ENCODE data around the gene ARFGAP2.

Gene ARFGAP2

DNA sequence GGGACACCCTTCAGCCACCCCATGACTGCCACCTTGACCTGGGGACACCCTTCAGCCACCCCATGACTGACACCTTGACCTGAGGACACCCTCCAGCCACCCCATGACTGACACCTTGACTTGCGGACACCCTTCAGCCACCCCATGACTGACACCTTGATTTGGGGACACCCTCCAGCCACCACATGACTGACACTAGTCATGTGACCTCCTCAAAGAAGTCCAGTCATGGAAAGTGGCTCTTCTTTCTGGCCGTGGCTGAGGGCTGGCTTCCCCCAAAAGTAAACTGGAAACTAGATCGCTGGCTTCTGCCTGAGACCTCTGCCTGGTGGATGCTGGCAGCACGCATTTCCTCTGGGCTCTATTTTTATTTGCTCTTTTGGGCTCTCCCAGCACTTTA lies 28.4 kb downstream of the ARFGAP2 start:
- Histone ChIP-seq H3K4me2 (ENCODE audit: low read depth, low read length, poor library complexity, severe bottlenecking) (no peak overlapping the region), H3K9me3 (ENCODE audit: insufficient read depth, low read depth, low read length) (no peaks in the 10 kb centered on the region), H3K4me1 (ENCODE audit: insufficient read depth, low read length, poor library complexity, severe bottlenecking) (peaks cover 8% of the 10 kb centered on the region), H2AFZ (ENCODE audit: low read length) (no peak overlapping the region), H3K9me2 (replicated peaks; ENCODE audit: low read depth, low read length) (no peaks in the 10 kb centered on the region), H3F3A (ENCODE audit: low read depth) (no peaks in the 10 kb centered on the region), H3K79me2 (ENCODE audit: insufficient read depth, low read length) (no peaks in the 10 kb centered on the region), H3K36me3 (ENCODE audit: insufficient read depth, low read length) (no peaks in the 10 kb centered on the region; the same call in 1 of the 2 replicates), H3K9ac (ENCODE audit: low read depth, low read length, poor library complexity, severe bottlenecking) (no peak overlapping the region), H3K27me3 (ENCODE audit: insufficient read depth, low read length, poor library complexity, severe bottlenecking) (no peaks in the 10 kb centered on the region), H3K4me3 (ENCODE audit: low read length, poor library complexity, severe bottlenecking) (no peak overlapping the region), H4K20me1 (ENCODE audit: insufficient read depth, low read length, poor library complexity, severe bottlenecking) (no peaks in the 10 kb centered on the region)
- no peak for TF ChIP-seq EZH2phosphoT487 (IDR thresholded peaks at IDR 0.05; ENCODE audit: borderline replicate concordance)
- TF ChIP-seq, protein P1, sequence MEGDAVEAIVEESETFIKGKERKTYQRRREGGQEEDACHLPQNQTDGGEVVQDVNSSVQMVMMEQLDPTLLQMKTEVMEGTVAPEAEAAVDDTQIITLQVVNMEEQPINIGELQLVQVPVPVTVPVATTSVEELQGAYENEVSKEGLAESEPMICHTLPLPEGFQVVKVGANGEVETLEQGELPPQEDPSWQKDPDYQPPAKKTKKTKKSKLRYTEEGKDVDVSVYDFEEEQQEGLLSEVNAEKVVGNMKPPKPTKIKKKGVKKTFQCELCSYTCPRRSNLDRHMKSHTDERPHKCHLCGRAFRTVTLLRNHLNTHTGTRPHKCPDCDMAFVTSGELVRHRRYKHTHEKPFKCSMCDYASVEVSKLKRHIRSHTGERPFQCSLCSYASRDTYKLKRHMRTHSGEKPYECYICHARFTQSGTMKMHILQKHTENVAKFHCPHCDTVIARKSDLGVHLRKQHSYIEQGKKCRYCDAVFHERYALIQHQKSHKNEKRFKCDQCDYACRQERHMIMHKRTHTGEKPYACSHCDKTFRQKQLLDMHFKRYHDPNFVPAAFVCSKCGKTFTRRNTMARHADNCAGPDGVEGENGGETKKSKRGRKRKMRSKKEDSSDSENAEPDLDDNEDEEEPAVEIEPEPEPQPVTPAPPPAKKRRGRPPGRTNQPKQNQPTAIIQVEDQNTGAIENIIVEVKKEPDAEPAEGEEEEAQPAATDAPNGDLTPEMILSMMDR (conservative IDR thresholded peaks at IDR 0.05; ENCODE audit: low read length), result no peak

DNA sequence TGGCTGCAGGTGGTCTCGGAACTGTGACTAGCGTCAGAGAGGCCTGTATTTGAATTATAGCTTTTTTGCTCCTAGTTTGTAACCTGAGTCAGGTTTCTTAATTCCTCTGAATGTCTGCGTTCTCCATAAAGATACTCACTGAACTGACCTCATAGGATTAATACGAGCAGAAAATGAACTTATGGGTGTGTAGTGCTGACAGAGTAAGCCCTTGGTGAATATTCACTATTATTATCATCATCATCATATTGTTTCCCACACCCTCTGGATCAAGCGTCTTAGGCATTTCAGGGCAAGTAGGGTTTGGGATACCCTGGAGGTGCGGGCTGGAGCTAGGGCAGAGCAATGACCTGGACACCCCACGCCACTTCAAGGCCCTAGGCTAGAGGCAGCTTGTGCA lies 29.0 kb downstream of the ARFGAP2 start:
- H3F3A ChIP-seq (ENCODE audit: low read depth), result no peaks in the 10 kb centered on the region
- no peak overlapping the region for H3K9ac ChIP-seq (ENCODE audit: low read depth, low read length, poor library complexity, severe bottlenecking)
- no peaks in the 10 kb centered on the region for H3K9me3 ChIP-seq (ENCODE audit: insufficient read depth, low read depth, low read length)
- no peaks in the 10 kb centered on the region for H3K27me3 ChIP-seq (ENCODE audit: insufficient read depth, low read length, poor library complexity, severe bottlenecking)
- H3K79me2 ChIP-seq (ENCODE audit: insufficient read depth, low read length), result no peaks in the 10 kb centered on the region
- no peak overlapping the region for H3K4me2 ChIP-seq (ENCODE audit: low read depth, low read length, poor library complexity, severe bottlenecking)
- no peak overlapping the region for H2AFZ ChIP-seq (ENCODE audit: low read length)
- no peak overlapping the region for H3K4me3 ChIP-seq (ENCODE audit: low read length, poor library complexity, severe bottlenecking)
- no peaks in the 10 kb centered on the region; the same call in 1 of the 2 replicates for H3K36me3 ChIP-seq (ENCODE audit: insufficient read depth, low read length)
- H3K4me1 ChIP-seq (ENCODE audit: insufficient read depth, low read length, poor library complexity, severe bottlenecking), result peaks cover 3% of the 10 kb centered on the region
- H3K9me2 ChIP-seq (replicated peaks; ENCODE audit: low read depth, low read length), result no peaks in the 10 kb centered on the region
- H4K20me1 ChIP-seq (ENCODE audit: insufficient read depth, low read length, poor library complexity, severe bottlenecking), result no peaks in the 10 kb centered on the region
- no peak for TF ChIP-seq EZH2phosphoT487 (IDR thresholded peaks at IDR 0.05; ENCODE audit: borderline replicate concordance)
- TF ChIP-seq, protein P1 (conservative IDR thresholded peaks at IDR 0.05; ENCODE audit: low read length), result no peak

DNA sequence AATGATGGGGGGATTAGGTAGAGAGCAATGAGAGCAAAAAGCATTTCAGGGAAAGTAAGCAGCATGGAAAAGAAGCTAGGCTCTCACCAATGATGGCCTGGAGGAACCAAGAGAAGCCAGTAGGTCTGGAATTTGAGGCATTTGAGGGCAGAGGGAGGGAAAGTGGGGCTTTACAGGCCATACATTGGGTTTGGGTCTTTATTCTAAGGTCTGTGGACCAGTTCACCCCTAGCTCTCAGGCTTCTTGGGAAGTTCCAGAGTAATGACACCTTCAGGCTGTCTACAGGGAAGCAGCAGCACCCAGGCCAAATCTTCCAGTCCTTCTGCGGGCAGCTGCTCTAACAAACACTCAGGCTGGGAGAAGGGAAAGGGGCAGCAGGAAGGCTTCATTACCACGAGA lies 29.4 kb downstream of the ARFGAP2 start:
- H3K27me3 ChIP-seq (ENCODE audit: insufficient read depth, low read length, poor library complexity, severe bottlenecking), result no peaks in the 10 kb centered on the region
- H3K9me3 ChIP-seq (ENCODE audit: insufficient read depth, low read depth, low read length), result no peaks in the 10 kb centered on the region
- H3K9ac ChIP-seq (ENCODE audit: low read depth, low read length, poor library complexity, severe bottlenecking), result no peak overlapping the region
- no peak overlapping the region for H2AFZ ChIP-seq (ENCODE audit: low read length)
- no peak overlapping the region for H3K4me3 ChIP-seq (ENCODE audit: low read length, poor library complexity, severe bottlenecking)
- H3K79me2 ChIP-seq (ENCODE audit: insufficient read depth, low read length), result no peaks in the 10 kb centered on the region
- H3K4me1 ChIP-seq (ENCODE audit: insufficient read depth, low read length, poor library complexity, severe bottlenecking), result no peaks in the 10 kb centered on the region
- no peaks in the 10 kb centered on the region for H4K20me1 ChIP-seq (ENCODE audit: insufficient read depth, low read length, poor library complexity, severe bottlenecking)
- H3K4me2 ChIP-seq (ENCODE audit: low read depth, low read length, poor library complexity, severe bottlenecking), result no peak overlapping the region
- H3F3A ChIP-seq (ENCODE audit: low read depth), result no peaks in the 10 kb centered on the region
- no peaks in the 10 kb centered on the region for H3K9me2 ChIP-seq (replicated peaks; ENCODE audit: low read depth, low read length)
- no peaks in the 10 kb centered on the region; the same call in 1 of the 2 replicates for H3K36me3 ChIP-seq (ENCODE audit: insufficient read depth, low read length)
- TF ChIP-seq EZH2phosphoT487 (IDR thresholded peaks at IDR 0.05; ENCODE audit: borderline replicate concordance), result no peak
- TF ChIP-seq, protein P1 (conservative IDR thresholded peaks at IDR 0.05; ENCODE audit: low read length), result no peak

Data from Loucy (cell line).